GM18858 (cell line): Measurements from ENCODE around the gene CDH10.

Experiments used
- ATAC-seq: cut with Tn5 transposase; IDR thresholded peaks from one replicate; pipeline ENCODE4 v1.9.1; 2021; ENCODE audit not compliant: unreplicated experiment

Gene CDH10

GRCh38 chr5:24487368-24488229, 157.2 kb downstream of the CDH10 start:
- no peak for ATAC-seq

GRCh38 chr5:24480952-24481351, 163.8 kb downstream of the CDH10 start:
- ATAC-seq, result no peak

DNA sequence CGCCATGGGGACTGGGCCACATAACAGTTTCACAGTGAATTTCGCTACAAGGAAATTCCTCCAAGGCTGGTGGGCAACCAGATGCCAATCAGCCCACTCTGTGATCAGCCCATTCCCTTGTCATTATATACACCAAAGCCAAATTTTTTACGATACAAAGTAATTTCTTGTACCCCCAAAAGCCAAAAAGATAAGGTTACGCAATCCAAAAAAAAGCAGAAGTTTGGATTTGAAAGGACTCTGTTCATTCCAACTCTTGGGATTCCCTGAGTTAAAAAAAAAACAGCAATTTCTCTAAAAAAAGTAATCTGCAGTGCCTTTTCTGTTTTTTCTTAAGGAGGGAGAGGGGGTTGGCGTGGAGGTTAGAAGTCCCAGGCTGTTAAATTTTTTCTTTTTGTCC, 166.8 kb downstream of the CDH10 start:
- no peak for ATAC-seq

DNA sequence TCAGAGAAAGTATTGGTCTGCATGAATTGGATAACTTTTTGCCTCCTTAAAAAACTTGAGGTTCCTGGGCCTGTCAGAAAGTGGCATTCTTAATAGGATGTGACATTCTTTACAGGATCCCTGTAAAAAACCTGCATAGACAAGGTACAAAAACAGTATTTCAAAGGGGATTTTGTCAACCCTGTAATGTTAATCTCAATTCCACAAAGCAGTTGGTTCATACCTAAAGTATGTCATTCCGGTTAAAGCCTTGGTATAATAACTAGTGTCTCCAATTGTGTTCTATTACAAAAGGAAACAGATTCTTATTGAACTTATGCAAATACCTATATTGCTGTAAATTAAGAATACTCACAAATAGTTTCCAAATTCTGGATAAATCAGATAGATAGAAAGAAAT, 169.7 kb downstream of the CDH10 start:
- no peak for ATAC-seq

DNA sequence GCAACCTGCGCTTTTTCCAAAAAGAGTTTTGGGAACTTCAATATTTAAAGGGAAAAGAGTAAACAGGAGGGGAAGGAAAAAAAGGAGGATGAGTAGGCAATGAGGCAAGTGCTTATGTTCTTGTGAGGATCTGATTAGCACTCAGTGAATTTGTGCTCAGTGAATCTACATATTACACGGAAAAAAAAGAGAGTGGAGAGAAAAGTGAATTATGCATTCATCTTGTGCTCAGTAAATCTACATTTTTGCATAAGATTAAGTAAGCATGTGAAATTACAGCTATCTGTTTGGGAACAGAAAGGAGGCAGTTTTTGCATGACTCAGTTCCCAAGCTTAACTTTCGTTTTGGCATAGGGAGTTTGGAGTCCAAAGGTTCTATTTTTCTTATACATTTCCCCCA, 170.1 kb downstream of the CDH10 start:
- no peak for ATAC-seq

DNA sequence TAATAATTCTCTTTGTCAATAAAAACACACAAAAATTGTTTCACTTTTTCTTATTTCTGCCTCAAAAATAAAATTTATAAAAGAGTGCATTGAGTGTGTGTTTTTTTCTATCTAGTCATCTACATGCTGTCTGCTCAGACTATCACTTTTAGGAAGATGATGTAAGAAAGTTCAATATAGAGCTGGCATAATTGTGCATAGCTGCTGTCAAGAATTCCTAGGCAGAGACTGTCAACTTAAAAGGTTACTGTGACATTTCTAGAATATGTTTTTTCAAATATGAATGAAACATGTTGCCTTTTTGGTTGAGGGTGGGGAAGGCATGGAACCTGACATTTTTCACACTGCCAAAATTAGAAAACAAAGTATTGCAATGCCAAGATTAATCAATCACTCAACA, 172.3 kb downstream of the CDH10 start:
- ATAC-seq, result no peak

DNA sequence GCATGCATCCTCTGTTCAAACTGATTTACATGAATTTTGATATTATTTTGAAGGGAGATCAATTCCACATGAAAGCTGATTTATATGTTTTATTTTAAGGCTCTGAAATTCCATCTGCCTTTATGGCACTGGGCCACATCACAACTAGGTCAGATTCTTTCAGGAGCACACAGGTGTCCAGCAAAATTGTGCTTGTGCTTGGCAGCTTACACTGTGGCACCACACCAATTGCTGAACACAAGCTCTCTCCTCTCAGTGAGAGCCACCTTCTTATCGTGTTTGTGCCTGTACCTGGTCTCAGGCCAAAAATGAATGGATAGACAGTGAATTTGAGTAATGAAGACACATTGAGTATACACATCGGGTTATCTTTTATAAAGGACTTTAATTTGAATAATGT, 200.4 kb downstream of the CDH10 start:
- no peak for ATAC-seq

- ATAC-seq, result no peak
Measured at GRCh38 chr5:24439465-24439864, 205.3 kb downstream of the CDH10 start.
